HG03108 (cell line): ENCODE results near the gene HPSE2.

ENCODE experiments used
- ATAC-seq: cut with Tn5 transposase; IDR thresholded peaks from one replicate; pipeline ENCODE4 v1.9.1; 2021; ENCODE audit warnings: moderate library complexity; ENCODE audit not compliant: unreplicated experiment

HPSE2 gene

GRCh38 chr10:98419469-98420261, 816.0 kb downstream of the HPSE2 start:
- no peak for ATAC-seq

- ATAC-seq, result no peak
These were observed 816.8 kb downstream of the HPSE2 start for GRCh38 chr10:98418665-98419468.

- ATAC-seq, result no peak
These were observed 817.5 kb downstream of the HPSE2 start for GRCh38 chr10:98417973-98418664.

GRCh38 chr10:98417481-98417959, 818.1 kb downstream of the HPSE2 start:
- ATAC-seq, result no peak

- ATAC-seq, result no peak
These were observed 818.9 kb downstream of the HPSE2 start for GRCh38 chr10:98416606-98417388.

- no peak for ATAC-seq
These were observed 819.9 kb downstream of the HPSE2 start for GRCh38 chr10:98415731-98416119.

GRCh38 chr10:98414932-98415730, 820.5 kb downstream of the HPSE2 start, which contains the start of gene PYROXD2:
PYROXD2 (minus strand) TSS chr10:98415182; CDS start chr10:98415135, 47 bp downstream.
- peak; percentile 42 for ATAC-seq

GRCh38 chr10:98414578-98414931, 821.1 kb downstream of the HPSE2 start:
- ATAC-seq, result no peak

- no peak for ATAC-seq
These were observed 823.9 kb downstream of the HPSE2 start for GRCh38 chr10:98411768-98412167.

GRCh38 chr10:98411166-98411565, 824.5 kb downstream of the HPSE2 start:
- ATAC-seq, result no peak

GRCh38 chr10:98410759-98411158, 824.9 kb downstream of the HPSE2 start:
- ATAC-seq, result no peak

- no peak for ATAC-seq
These were observed 825.4 kb downstream of the HPSE2 start for GRCh38 chr10:98410135-98410743.

- no peak for ATAC-seq
These were observed 826.9 kb downstream of the HPSE2 start for GRCh38 chr10:98408799-98409198.

- ATAC-seq, result no peak
These were observed 827.9 kb downstream of the HPSE2 start for GRCh38 chr10:98407744-98408241.
